ENCODE measurements around the gene ST3GAL4. TPM values are rescaled to one million over a fixed set of nuclear protein-coding genes. Genes with fewer than 3 reads are reported as not detected.

ST3GAL4 gene
- total and polyA plus RNA-seq, 8 donors: 30.2 to 38.8 (median 34.6) TPM

DNA sequence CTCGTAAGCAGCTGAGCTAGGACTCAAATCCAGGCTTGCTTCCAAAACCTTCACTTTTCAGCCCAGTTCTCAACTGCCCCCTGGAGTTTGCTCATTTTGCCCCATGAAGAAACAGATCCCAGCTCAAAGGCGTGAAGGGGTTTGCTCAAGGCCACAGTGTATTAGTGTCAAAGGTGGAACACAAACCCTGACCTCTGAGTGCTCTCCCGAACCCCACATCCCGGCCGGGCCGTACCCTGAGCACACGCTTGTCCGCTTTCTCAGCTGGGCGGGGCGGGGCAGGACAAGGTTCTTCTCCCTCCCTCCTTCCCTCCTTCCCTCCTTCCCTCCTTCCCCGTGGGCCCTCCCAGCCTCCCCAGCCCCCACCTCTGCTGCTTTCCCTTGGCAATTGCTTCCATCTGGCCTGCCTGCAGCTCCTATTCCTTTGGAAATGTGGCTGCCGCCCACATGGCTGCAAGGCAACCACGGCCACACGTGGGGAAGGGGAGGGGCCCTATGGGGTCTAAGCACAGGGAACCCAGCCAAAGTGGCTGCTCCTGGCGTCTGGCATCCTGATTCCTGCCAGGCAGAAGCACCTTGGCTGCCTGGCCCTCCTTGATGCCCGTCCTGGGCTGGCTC lies 4.1 kb downstream of the ST3GAL4 start:
- TF ChIP-seq CTCF (IDR thresholded peaks at IDR 0.05): no peak
- ATAC-seq (peak; percentile 9), DNase-seq (peak in 2 of 4 donors; percentile 65 to 69)
- no peak overlapping the region for H3K4me3 ChIP-seq
- H3K36me3 ChIP-seq: no peaks in the 10 kb centered on the region
- intact Hi-C loops (cut with DNase I): no loop called here
- H3K4me1 ChIP-seq: peaks cover 3 to 44% of the 10 kb centered on the region in 2 donors
- H3K9me3 ChIP-seq: no peaks in the 10 kb centered on the region
- peak overlapping the region in 1 of 2 donors; percentile 7 for H3K27ac ChIP-seq
- H3K27me3 ChIP-seq: no peaks in the 10 kb centered on the region

- intact Hi-C loops (cut with DNase I): no loop called here
- Histone ChIP-seq H3K4me1 (peaks cover 3 to 39% of the 10 kb centered on the region in 2 donors), H3K9me3 (no peaks in the 10 kb centered on the region), H3K4me3 (no peak overlapping the region), H3K27ac (no peak overlapping the region), H3K36me3 (no peaks in the 10 kb centered on the region), H3K27me3 (no peaks in the 10 kb centered on the region)
- ATAC-seq (no peak), DNase-seq (no peak)
- TF ChIP-seq CTCF (IDR thresholded peaks at IDR 0.05): no peak
These were observed 4.6 kb downstream of the ST3GAL4 start for GRCh38 chr11:126360049-126360446.

DNA sequence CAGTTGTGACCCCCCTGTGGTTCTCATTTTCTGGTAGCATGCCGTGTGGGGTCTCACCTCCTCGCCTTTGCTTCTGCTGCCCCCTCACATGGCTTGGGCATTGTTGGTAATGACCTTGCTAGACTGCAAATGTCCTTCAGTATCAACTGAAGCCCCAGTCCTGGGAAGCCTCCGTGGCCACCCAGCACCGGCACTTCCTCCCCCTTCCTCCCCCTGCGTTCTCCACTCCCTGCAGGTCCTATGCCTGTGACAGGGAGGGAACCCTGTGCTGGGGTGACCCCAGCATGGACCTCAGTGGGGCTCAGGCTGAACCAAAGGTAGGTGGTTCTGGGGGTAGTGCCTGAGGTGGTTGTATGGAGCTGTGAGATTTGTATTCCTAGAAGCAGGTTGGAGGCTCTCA lies 5.9 kb downstream of the ST3GAL4 start:
- Histone ChIP-seq H3K4me3 (no peak overlapping the region), H3K4me1 (peaks cover 3 to 37% of the 10 kb centered on the region in 2 donors), H3K27ac (no peak overlapping the region), H3K27me3 (no peaks in the 10 kb centered on the region), H3K9me3 (no peaks in the 10 kb centered on the region), H3K36me3 (no peaks in the 10 kb centered on the region)
- intact Hi-C loops (cut with DNase I): no loop called here
- no peak for ATAC-seq
- no peak for DNase-seq
- no peak for TF ChIP-seq CTCF (IDR thresholded peaks at IDR 0.05)

DNA sequence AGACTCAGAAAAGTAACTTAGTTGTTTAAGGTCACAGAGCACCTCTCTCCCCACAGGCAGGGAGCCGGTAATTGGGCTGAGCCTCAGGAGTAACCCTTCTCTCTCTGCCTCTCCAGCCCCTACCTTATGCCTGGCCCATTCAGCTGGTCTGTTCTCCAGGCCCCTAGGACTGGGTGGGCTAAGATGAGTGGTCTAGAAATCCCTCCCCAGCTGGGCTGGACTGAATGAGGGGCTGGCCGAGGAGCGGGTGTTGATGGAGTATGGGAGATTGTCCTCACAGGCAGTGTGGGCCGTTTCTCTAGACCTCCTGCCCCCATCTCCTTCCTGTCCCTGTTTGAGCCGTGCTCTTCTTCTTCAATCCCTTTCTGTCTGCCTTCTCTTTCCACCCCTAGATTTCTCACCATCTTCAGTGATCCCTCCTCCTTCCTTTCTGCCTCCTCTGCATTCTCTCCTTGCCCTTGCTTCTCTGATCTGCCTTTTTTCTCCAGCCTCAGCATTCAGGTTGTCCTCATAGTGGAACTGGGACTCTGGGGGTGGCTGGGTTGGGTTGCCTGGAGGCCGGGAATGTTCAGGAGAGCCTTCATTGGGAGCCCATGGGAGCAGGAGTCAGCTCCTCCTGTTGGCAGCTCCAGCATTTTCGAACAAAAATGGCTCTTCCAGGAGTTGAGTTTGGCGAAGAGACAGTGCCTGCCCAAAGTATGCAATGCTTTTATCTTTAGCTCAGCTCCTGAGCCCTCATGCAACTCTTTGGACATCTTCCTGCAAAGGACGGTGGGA lies 7.6 kb downstream of the ST3GAL4 start:
- H3K27ac ChIP-seq: no peak overlapping the region
- ATAC-seq: no peak

More for the DNA sequence above, 7.6 kb downstream of the ST3GAL4 start:
- DNase-seq: no peak
- no peaks in the 10 kb centered on the region for H3K36me3 ChIP-seq
- no peaks in the 10 kb centered on the region for H3K9me3 ChIP-seq
- H3K4me3 ChIP-seq: no peak overlapping the region
- H3K27me3 ChIP-seq: no peaks in the 10 kb centered on the region
- TF ChIP-seq CTCF (IDR thresholded peaks at IDR 0.05): no peak
- intact Hi-C loops (cut with DNase I): no loop called here
- peaks cover 3 to 37% of the 10 kb centered on the region in 2 donors for H3K4me1 ChIP-seq

All from left lung (tissue), 10 donors.